Stimulated activated CD4-positive, alpha-beta T cell treated with anti-CD3 and anti-CD28 coated beads, Interleukin-15, amount 100 ng/mL, for 1 hour (primary cell): ENCODE measurements around the gene ADARB2.
"Not testable (repeated sequence)": the region's sequence is repeated elsewhere in the genome, so short reads cannot be mapped to it uniquely, and the experiment has no call there.

Source experiments
- DNase-seq, 2 donors: peaks; one replicate each; pipeline ENCODE4 v3.0.0-alpha.2; 2020; ENCODE audit warnings: low read depth in 1 of 2, low spot score in 1 of 2

ADARB2 gene

DNA sequence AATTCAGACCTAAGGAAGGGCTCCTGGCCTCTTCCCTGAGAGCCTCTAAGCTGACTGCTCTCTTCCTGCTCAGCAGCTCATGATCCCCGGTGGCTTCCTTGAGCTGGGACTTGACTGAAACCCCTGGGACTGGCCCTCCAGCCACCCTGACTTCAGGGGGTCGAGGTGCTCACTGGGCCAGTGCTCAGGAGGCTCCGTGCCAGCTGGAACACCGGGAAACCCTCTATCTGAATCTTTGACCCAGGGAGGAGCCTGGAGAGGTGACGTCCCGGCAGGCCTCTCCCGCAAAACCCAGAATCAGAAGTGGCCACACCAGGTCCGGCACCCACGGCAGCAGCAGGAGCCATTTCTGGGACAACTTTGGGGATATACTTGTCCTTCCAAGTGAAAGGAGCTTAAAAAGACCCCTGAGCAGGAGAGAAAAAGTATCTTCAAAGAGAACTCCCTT is 570.5 kb downstream of the ADARB2 start:
- no peak for DNase-seq

DNA sequence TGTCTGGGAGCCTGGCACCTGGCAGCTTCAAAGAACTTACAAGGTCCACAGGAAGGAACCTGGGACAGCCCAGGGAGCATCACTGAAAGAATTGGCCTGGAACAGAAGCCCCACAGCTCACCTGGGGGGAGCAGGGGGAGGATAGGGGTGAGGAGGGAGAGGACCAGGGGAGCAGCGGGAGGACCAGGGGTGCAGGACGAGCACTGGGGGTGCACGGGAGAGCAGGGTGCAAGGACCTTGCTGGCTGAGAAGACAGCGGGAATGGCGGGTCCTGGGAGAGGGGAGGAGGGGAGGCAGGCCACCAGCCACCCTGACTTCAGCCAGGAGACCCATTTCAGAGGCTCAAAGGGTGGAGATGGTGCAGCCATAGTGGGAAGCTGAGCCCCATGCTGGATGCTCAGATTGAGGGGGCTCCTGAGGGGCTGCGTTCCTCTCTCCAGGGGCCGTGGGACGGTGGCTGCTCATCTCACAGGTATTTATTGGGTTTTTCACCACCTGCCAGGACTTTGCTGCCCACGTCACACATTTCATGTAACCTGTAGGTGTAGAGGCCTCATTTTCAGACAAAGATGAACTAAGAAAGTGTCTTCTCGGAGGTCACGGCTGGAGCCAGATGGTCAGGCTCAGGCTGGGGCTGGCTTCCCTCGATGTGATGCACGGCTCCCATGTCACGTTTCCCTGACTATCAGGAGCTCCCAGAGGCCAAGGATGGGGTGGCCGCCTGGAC is 571.1 kb downstream of the ADARB2 start:
- no peak for DNase-seq

DNA sequence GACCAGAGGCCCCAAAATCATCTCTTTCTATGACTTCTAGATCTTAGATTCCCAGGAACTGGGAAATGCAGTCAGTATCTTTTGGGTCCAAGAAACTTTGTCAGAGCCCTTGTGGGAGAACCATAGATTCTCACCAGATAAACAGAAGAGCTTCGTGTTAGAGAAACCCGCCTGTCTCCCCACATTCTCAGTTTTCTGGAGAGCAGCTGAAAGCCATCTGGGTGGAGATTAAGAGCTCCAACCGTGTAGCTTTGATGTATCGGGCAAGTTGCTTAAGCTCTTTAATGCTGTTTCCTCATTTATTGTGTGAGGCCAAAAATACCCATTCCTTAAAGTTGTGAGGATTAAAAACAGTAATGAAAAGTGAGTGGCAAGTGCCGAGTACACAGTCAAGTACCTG is 573.5 kb downstream of the ADARB2 start:
- DNase-seq = no peak

DNA sequence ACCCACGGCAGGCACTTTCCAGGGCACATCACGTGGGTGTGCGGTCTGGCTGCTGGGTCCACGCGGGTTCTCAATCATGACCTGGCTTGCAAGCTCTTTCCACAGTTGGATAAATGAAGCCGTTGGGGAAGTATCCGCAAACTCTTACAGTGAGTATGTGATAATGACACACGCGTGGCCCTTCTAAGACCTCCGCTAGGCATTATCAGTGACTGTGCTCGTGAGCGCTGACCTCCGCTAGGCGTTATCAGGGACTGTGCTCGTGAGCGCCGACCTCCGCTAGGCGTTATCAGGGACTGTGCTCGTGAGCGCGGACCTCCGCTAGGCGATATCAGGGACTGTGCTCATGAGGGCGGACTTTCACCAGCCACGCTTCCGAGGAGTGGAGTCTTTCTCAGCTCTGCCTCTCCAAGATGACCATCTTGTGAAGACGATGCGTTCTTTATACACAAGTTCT is 574.1 kb downstream of the ADARB2 start:
- DNase-seq = no peak

DNA sequence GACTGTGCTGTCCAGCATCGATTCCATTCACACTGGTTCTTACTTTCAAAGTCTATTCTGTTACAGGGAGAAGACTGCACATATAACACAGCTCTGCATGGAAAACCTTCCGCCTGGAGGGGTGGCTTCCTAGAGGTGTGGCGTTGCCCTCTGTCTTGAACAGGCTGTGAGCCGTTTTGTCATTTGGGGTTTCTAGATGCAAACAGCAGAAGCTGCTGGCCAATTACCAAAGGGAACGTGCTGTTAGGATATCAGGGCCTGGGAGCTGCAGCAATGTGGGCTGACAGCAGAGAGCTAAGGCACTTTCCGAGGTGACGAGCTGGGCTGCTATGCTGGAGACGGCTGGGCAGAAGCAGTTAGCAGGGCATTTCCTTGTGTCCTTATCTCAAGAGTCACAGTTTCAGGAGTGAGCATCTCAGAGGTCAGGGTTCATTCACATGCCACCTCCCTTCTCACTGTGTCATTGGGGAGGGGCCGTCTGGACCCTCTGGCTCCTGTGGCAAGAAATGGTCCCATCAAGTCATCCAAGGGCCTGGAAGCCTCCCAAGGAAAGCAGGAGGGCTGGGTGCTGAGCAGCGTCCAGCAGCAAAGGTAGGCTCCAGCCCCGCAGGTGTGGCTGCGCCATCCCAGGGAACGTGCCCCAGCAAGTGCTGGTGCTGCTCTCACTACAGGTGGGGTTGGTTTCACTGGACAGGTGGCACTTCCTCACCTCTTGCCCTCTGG is 574.7 kb downstream of the ADARB2 start:
- DNase-seq = no peak

DNA sequence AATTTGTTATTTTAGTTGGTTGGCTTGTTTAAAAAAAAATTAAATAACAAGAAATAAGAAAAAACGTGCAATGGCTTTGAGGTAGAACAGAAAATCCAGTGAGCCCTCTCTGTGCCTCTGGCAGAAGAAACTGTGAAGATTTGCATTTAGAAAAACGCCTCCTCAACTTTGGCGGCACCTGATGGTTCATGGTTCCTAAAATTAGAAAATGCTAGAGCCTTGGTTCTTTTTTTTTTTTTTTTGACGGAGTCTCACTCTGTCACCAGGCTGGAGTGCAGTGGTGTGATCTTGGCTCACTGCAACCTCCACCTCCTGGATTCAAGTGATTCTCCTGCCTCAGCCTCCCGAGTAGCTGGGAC is 576.0 kb downstream of the ADARB2 start:
- DNase-seq = not testable (repeated sequence)

DNA sequence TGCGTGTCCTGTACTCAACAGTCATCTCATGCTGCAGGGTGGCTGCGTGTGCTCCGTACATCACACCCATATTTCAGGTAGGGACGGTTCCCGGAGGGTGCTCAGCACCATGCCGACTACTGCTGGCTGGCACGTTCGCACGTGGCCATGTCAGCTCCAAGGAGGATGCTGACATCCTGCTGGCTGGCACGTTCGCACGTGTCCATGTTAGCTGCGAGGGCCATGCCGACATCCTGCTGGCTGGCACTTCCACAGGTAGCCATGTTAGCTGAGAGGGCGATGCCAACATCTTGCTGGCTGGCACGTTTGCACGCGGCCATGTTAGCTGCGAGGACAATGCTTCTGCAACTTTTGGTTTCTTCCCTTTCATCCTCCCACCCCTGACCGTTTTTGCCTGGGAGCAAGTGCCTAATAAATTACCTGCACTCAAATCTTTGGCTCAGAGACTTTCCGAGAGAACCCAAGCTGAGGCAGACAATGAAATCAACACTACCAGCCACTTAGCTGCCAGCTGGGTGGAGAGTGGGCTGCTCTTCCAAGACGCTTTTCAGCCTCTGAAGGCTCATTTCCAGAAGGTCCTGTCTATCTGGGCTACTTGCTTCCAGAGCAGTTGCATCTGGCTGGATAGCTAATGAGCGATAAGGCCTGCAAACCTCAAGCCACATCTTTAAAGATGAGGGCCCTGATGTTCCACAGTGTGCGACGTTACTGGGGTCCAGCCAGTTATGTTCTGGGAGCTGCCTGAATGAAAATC is 576.6 kb downstream of the ADARB2 start:
- DNase-seq = no peak

DNA sequence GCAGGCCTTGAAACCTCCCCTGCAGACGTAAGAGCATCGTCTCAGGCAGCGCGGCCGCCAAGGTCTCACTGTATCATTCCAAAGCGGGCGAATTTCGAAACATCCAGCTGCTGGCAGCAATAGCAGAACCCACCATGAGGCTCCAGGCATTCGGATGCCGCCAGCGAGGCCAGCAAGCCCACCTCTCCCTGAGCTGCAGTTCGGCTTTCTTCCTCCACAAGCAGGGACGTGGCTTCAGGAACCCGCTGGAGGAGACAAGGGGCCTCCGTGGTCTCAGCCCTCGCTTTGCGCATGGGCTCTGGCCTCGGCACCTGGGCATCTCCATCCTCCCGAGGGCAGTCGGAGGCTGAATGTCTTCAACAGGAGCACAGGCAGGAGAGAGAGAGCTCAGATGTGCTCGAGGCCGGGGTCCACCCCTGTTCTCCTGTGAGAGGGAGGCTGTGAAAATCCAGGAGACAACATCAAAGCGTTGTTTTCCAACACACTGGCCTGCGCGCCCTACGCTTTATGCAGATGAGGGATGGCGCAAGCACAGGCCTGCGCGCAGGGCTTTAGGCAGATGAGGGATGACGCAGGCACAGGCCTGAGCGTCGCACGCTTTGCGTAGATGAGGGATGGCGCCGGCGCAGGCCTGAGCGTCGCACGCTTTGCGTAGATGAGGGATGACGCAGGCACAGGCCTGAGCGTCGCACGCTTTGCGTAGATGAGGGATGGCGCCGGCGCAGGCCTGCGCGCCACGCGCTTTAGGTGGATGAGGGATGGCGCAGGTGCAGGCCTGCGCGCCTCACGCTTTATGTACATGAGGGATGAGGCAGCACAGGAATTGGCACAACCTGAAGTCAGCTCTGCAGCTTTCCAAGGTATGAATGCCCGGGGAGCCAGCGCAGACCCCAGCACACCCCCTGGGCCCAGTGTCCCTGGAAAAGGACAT is 577.9 kb downstream of the ADARB2 start:
- DNase-seq = no peak

DNA sequence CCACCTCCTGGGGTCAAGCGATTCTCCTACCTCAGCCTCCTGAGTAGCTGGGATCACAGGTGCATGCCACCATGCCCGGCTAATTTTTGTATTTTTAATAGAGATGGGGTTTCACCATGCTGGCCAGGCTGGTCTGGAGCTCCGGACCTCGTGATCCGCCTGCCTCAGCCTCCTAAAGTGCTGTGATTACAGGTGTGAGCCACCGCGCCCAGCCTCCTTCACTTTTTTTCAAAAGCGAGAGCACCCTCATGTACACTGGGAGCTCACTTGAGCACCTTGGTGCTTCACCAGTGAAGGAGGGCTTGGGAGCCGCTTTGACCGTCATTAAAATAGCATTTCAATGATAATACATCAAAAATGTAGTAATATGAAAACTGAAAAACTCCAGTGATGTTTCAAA is 578.8 kb downstream of the ADARB2 start:
- not testable (repeated sequence) for DNase-seq

DNA sequence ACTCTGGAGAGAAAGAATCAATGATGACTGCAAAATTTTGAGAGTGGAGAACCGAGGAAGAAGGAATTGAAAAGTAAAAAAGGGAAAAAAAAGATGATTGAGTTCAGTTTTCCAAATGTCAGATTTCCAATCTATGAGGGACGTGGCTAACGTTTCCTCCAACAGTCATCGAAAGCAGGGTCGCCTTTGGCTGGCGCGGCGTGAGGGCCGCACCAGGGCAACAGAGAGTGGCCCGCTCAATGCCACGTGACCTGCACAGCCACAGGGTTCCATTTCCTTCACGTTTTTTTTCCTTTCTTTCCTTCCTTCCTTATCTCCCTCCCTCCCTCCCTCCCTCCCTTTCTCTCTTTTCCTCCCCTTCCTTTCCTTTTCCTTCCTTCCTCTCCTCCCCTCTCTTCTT is 579.3 kb downstream of the ADARB2 start:
- no peak for DNase-seq

DNA sequence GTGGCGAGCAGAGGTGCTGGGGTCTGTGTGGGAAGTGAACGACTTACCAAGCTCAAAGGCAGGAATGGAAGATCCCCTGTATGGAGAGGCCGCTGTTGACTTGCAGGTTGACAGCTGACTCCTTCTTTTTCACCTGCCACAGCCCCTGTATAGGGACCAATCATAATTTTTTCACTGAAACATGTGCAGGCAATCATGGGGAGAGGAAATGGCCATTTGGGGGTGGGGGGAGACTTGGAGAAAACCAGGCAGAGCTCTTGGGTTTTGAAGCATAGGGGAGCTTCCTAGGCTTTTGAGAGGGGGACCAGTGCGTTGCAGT is 579.8 kb downstream of the ADARB2 start:
- no peak for DNase-seq

DNA sequence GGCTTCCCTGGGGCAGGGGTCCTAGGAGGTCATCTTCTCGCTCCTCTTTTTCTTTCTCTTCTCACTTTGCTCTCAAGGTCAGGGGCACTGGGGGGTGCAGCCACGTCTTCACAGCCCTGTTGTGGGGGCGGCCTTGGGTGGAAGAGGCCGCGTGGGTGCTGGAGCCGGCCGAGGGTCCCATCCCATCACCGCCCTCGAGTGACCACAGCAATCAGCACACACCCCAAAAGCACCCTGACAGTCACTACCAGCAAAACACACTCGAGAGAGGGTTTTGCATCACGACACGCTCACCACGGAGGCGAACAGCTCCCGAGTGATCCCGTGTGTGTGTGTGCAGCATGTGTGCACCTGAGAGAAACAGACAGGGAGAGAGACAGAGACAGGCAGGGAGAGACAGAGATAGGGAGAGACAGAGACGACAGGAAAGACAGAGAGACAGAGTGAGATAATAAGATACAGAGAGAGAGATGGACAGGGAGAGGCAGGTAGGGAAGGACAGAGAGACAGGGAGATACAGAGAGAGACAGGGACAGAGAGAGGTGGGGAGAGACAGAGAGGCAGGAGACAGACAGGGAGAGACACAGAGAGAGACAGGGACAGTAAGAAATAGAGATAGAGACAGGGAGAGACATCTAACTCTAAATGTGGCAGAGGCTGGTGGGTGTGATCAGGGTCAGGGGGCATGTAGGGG is 580.3 kb downstream of the ADARB2 start:
- DNase-seq = no peak

DNA sequence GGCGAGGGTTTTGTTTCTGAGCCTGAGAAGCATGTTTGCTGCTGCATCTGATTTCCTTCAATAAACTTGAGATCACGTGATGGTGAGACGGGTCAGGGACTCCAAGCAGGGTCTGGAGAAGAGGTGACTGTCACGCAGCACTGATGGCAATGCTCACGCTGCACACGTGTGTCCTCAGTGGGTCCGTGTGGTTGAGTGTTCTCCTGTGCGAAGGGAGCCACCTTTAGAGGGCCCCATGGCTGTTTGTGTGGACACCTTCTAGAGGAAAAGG is 580.8 kb downstream of the ADARB2 start:
- DNase-seq = no peak

DNA sequence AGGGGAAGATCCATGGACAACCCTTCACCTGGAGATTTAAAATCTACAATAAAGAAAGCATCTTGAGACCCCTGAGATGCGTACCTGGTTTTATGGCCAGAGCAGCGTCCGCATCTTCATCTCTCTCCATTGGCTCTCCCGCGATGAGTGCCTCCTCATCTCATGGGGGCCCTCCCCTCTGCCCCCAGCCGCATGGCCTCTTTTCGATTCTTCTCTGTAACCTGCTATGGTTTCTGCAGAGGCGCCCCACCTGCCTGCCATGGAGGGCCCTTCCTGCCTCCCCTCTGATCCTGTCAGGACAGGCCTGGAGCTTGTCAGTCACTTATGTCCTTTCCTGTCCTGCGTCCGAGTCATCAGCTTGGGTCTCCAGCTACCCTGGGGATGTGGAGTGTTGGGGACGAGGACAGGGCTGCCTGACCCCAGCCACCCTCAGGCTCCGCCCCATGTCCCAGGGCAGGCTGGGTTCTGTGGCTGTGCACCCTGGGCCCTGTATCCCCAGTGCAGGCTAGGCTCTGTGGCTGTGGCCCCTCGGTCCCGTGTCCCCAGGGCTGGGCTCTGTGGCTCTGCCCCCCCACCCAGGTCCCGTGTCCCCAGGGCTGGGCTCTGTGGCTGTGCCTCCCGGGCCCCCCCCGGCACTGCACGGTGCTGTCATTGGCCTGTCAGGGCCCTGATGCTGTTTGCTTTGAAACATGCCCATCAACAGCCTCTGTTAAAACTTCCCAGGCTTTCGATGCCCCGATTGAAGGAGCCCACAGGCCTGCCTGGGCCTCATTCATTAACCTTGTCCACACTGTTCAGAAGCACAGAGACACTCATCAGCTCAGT is 581.3 kb downstream of the ADARB2 start:
- DNase-seq = no peak

DNA sequence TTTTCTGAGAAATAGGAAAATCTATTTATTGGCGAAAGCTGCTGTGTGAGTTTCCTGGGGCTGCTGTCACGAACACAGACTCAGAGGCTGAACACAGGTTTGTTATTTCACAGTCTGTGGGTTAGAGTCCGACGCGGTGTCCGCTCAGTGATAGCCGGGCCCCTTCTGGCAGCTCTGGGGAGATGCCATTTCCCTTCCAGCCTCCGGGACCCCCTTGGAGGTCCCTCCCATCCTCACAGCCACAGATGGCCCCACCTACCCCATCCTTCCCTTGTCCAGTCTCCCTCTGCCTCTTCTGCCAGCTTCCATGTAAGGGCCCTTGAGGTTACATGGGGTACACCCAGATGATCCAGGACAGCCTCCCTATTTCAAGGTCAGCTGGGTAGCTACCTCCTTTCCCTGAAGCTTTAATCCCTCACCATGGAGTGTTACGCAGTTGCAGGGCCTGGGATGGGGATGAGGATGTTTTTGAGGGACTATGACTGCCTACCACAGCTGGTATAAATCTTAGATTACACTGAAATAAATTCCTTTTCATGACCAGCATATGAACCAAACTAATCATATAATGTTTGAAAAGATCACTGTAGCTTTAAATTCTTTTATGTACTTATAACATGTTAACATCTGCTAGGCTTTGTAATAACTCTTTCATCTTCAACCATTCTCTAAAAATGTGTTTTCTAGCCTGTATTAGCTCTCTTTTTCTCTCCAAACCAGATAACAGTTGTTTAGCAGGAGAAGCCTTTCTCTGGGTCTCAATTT is 582.6 kb downstream of the ADARB2 start:
- DNase-seq = no peak

DNA sequence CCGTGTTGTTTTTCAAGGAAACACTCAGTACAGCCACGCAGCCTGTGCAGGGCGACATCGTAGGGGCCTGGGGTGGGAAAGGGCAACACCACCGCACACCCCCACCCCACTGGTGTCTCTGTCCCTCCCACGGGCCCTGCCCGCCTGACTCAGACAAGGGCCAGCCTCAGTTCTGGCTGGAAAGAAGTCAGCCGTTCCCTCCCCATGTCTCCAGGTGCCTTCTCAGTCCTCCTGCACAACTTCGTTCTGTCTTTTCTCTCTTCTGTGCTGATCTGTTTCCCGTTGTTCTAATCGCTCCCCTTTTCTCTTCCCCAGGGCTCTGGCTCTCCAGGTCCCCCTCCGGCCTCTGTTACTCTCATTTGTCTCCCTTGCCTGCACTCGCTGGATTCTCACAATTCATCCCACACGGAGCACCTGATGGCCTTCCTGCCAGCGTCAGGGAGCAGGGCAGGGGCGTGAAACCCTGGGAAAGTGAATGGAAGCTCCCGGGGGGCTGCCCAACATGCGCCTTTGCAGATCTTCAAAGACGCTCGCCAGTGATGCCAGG is 583.4 kb downstream of the ADARB2 start:
- DNase-seq = no peak

DNA sequence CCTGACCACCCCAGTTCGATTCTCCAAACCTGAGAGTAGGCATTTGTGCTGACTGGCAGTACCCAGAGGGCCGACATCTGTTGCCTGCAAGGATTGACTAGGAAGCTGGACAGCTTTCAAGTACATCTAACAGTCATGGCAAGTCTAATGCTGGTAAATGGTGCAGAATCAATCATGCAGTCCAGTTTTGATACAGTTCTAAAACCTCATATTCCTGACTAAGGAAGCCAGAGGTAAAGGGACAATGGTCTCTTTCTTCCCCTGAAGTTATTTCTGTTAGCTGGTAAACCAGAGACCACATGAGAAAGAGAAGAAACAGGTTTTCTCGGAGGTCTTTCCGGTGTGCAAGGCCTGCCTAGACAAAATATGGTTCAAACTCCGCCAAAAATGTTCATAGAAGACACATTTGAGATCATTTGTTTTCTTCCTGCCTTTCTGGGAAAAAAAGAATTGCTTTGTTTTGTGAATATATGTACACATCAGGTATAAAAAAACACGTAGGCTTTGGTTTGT is 584.0 kb downstream of the ADARB2 start:
- no peak for DNase-seq

DNA sequence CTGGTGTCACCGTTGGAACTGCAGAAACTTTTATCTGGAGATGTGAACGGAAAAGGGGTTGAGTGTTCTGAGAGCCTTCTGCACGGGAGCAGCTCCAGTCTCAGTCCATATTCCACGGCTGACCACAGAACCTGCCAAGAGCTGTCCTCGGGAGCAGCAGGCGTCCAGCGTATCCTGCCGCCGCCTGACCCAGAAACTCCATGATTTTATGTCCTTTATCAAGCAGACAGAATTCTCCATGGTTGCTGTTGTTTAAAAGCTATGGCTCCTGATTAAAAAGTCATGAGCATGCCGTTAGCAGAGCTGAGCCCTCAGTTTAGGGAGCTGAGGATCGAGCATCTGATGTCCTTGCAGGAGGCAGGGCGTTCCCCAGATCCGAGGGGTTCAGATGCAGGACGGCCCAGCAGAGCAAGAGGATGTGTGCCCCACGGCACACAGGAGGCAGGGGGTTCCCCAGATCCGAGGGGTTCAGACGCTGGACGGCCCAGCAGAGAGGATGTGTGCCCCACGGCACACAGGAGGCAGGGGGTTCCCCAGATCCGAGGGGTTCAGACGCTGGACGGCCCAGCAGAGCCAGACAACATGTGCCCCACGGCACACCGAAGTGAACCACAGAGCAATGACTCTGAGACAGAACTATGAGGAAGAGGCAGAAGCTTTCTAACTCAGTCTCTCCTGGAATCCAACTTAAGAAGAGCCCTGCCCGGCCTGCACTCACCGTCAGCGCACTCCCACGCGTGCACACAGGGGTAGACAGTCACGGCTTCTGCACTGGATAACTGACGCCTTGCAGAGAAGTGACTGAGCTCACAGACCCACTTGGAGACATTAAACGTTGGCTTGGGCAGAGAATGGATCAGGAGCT is 584.7 kb downstream of the ADARB2 start:
- DNase-seq = no peak
